ENCODE results near the gene ZNF563. TPM values are rescaled to one million over a fixed set of nuclear protein-coding genes. Genes with fewer than 3 reads are reported as not detected.

Gene ZNF563
- total and polyA plus RNA-seq, 9 donors, result 1.7 to 4.1 (median 2.2) TPM

DNA sequence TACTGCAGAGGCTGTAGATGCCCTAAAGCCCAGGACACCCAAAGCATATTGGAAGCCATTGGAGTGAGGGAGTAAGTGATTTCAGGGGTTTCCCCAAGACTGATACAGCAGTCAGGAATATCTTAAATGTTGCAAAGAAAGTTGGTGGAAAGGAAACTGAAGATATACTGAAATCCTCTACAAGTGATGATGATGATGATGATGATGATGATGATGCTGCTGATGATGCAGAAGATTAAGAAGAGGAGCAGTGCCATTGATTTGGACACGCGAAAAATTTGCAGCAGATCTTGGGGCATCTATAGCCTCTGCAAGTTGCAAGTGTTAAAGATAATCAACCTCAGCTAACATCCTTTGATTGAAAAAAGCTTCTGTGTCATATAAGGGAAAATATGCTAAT lies 62.6 kb downstream of the ZNF563 start:
- no peak overlapping the region for H3K4me3 ChIP-seq (ENCODE audit: low read length)
- H3K27ac ChIP-seq (ENCODE audit: low read length), result no peak overlapping the region
- H3K9me3 ChIP-seq (replicated peaks; ENCODE audit: control insufficient read depth, low read depth, low read length), result peaks cover 78% of the 10 kb centered on the region
- WGBS (ENCODE audit: insufficient coverage), result 100% methylated on average over 2 of the region's 2 CpGs
- H3K27me3 ChIP-seq (ENCODE audit: control insufficient read depth, insufficient read depth, low read length), result no peaks in the 10 kb centered on the region
- no peaks in the 10 kb centered on the region for H3K4me1 ChIP-seq (ENCODE audit: control insufficient read depth, insufficient read depth, low read length)
- peaks cover 40% of the 10 kb centered on the region for H3K36me3 ChIP-seq (ENCODE audit: control insufficient read depth, insufficient read depth, low read length)
- DNase-seq, result no peak

Other genes with a start within 250 kb of the ZNF563 start
- 3.4 TPM for gene ZNF20, start 193.3 kb downstream of the ZNF563 start, total RNA-seq
- gene ZNF20, start 193.3 kb downstream of the ZNF563 start, polyA plus RNA-seq (ENCODE audit: insufficient read depth in 1 of 8, insufficient read length in 8 of 8, low replicate concordance in 1 of 8), result 1 to 10 TPM; 1.3 to 3.0 (median 2.2) TPM
- 11.5 TPM for gene ZNF625, start 176.9 kb downstream of the ZNF563 start, total RNA-seq
- 1 to 10 TPM; 3.8 to 6.1 (median 5.1) TPM for gene ZNF625, start 176.9 kb downstream of the ZNF563 start, polyA plus RNA-seq (ENCODE audit: insufficient read depth in 1 of 8, insufficient read length in 8 of 8, low replicate concordance in 1 of 8)
- gene ZNF136, start 170.5 kb downstream of the ZNF563 start, total RNA-seq, result 10.6 TPM
- 10 to 100 TPM in 1 of 8 donors, 1 to 10 TPM in 7; 5.6 to 10.2 (median 6.8) TPM for gene ZNF136, start 170.5 kb downstream of the ZNF563 start, polyA plus RNA-seq (ENCODE audit: insufficient read depth in 1 of 8, insufficient read length in 8 of 8, low replicate concordance in 1 of 8)
- 12.5 TPM for gene ZNF44, start 38.8 kb downstream of the ZNF563 start, total RNA-seq
- gene ZNF44, start 38.8 kb downstream of the ZNF563 start, polyA plus RNA-seq (ENCODE audit: insufficient read depth in 1 of 8, insufficient read length in 8 of 8, low replicate concordance in 1 of 8), result 10 to 100 TPM in 1 of 8 donors, 1 to 10 TPM in 7; 6.7 to 12.2 (median 7.8) TPM
- gene ZNF442, start 32.0 kb upstream of the ZNF563 start, total RNA-seq, result 4.7 TPM
- 1 to 10 TPM; 1.5 to 2.8 (median 2.0) TPM for gene ZNF442, start 32.0 kb upstream of the ZNF563 start, polyA plus RNA-seq (ENCODE audit: insufficient read depth in 1 of 8, insufficient read length in 8 of 8, low replicate concordance in 1 of 8)
- 5.9 TPM for gene ZNF799, start 67.6 kb upstream of the ZNF563 start, total RNA-seq
- 1 to 10 TPM; 3.7 to 5.2 (median 4.5) TPM for gene ZNF799, start 67.6 kb upstream of the ZNF563 start, polyA plus RNA-seq (ENCODE audit: insufficient read depth in 1 of 8, insufficient read length in 8 of 8, low replicate concordance in 1 of 8)
- 5.4 TPM for gene ZNF443, start 107.4 kb upstream of the ZNF563 start, total RNA-seq
- gene ZNF443, start 107.4 kb upstream of the ZNF563 start, polyA plus RNA-seq (ENCODE audit: insufficient read depth in 1 of 8, insufficient read length in 8 of 8, low replicate concordance in 1 of 8), result 1 to 10 TPM; 2.5 to 4.4 (median 3.3) TPM
- gene ZNF709, start 151.2 kb upstream of the ZNF563 start, total RNA-seq, result 5.4 TPM
- gene ZNF709, start 151.2 kb upstream of the ZNF563 start, polyA plus RNA-seq (ENCODE audit: insufficient read depth in 1 of 8, insufficient read length in 8 of 8, low replicate concordance in 1 of 8), result 1 to 10 TPM; 1.2 to 3.7 (median 2.4) TPM
- gene ZNF564, start 217.8 kb upstream of the ZNF563 start, total RNA-seq, result 11.7 TPM
- gene ZNF564, start 217.8 kb upstream of the ZNF563 start, polyA plus RNA-seq (ENCODE audit: insufficient read depth in 1 of 8, insufficient read length in 8 of 8, low replicate concordance in 1 of 8), result 1 to 10 TPM; 3.9 to 5.4 (median 4.3) TPM

Data from muscle of leg (tissue), 11 donors.